Trophoblast cell (in vitro differentiated cells and primary cell): ENCODE data around the gene POTEF.
"Not testable (repeated sequence)": the region's sequence is repeated elsewhere in the genome, so short reads cannot be mapped to it uniquely, and the experiment has no call there.

ENCODE experiments used
- DNase-seq, 2 donors: peaks; one replicate each; pipeline ENCODE4 v3.0.0-alpha.2; 2016
- H2AFZ ChIP-seq: 2 replicates; pipeline ENCODE4 v1.6.1; 2013; ENCODE audit warnings: low read length, moderate library complexity, mild to moderate bottlenecking; ENCODE audit not compliant: insufficient read depth, poor library complexity
- H2AK5ac ChIP-seq: 2 replicates; pipeline ENCODE4 v1.6.1; 2013; ENCODE audit warnings: mild to moderate bottlenecking, low read length
- H2BK120ac ChIP-seq: 2 replicates; pipeline ENCODE4 v1.6.1; 2013; ENCODE audit warnings: low read length, mild to moderate bottlenecking, moderate library complexity; ENCODE audit not compliant: insufficient read depth, poor library complexity
- H2BK12ac ChIP-seq: 2 replicates; pipeline ENCODE4 v1.6.1; 2013; ENCODE audit warnings: mild to moderate bottlenecking, low read length, moderate library complexity
- H2BK5ac ChIP-seq: 2 replicates; pipeline ENCODE4 v1.6.1; 2013; ENCODE audit warnings: low read length, low read depth, moderate library complexity, mild to moderate bottlenecking; ENCODE audit not compliant: poor library complexity
- H3K14ac ChIP-seq: 2 replicates; pipeline ENCODE4 v1.6.1; 2013; ENCODE audit warnings: mild to moderate bottlenecking, low read length
- H3K18ac ChIP-seq: 2 replicates; pipeline ENCODE4 v1.6.1; 2013; ENCODE audit warnings: mild to moderate bottlenecking, low read length
- H3K23ac ChIP-seq: 2 replicates; pipeline ENCODE4 v1.6.1; 2013; ENCODE audit warnings: low read length
- H3K27ac ChIP-seq: 2 replicates; pipeline ENCODE4 v1.5.1; 2013; ENCODE audit warnings: low read depth, mild to moderate bottlenecking, inconsistent platforms, low read length, moderate library complexity
- H3K27me3 ChIP-seq: 2 replicates; pipeline ENCODE4 v1.6.1; 2013; ENCODE audit warnings: inconsistent platforms, mild to moderate bottlenecking, low read length, moderate library complexity; ENCODE audit not compliant: insufficient read depth
- H3K36me3 ChIP-seq, 2 experiments: 1 replicate in 1 of 2; 2 replicates in 1 of 2; pipeline ENCODE4 v1.6.1; 2013; ENCODE audit warnings: low read length in 2 of 2, mild to moderate bottlenecking in 2 of 2, moderate library complexity in 1 of 2; ENCODE audit not compliant: insufficient read depth in 2 of 2, control insufficient read depth in 1 of 2
- H3K4ac ChIP-seq: 2 replicates; pipeline ENCODE4 v1.6.1; 2013; ENCODE audit warnings: low read depth, mild to moderate bottlenecking, low read length, moderate library complexity
- H3K4me1 ChIP-seq, 2 experiments: 1 replicate in 1 of 2; 2 replicates in 1 of 2; pipeline ENCODE4 v1.6.1; 2013; ENCODE audit warnings: low read length in 2 of 2, mild to moderate bottlenecking in 2 of 2, moderate library complexity in 1 of 2; ENCODE audit not compliant: insufficient read depth in 2 of 2, control insufficient read depth in 1 of 2
- H3K4me2 ChIP-seq: 2 replicates; pipeline ENCODE4 v1.6.1; 2013; ENCODE audit warnings: inconsistent platforms, mild to moderate bottlenecking, low read length, moderate library complexity
- H3K4me3 ChIP-seq: 2 replicates; pipeline ENCODE4 v1.5.1; 2013; ENCODE audit warnings: mild to moderate bottlenecking, low read depth, low read length, inconsistent platforms
- H3K79me1 ChIP-seq: one replicate; pipeline ENCODE4 v1.6.1; 2013; ENCODE audit warnings: low read length
- H3K79me2 ChIP-seq: 2 replicates; pipeline ENCODE4 v1.6.1; 2013; ENCODE audit warnings: low read length, mild to moderate bottlenecking; ENCODE audit not compliant: control insufficient read depth, insufficient read depth, poor library complexity
- H3K9ac ChIP-seq: 2 replicates; pipeline ENCODE4 v1.6.1; 2013; ENCODE audit warnings: mild to moderate bottlenecking, low read length
- H3K9me3 ChIP-seq: 2 replicates; pipeline ENCODE4 v1.6.1; 2013; ENCODE audit warnings: low read depth, mild to moderate bottlenecking, control low read depth, inconsistent platforms, low read length; ENCODE audit not compliant: insufficient read depth
- H4K12ac ChIP-seq: 2 replicates; pipeline ENCODE4 v1.6.1; 2013; ENCODE audit warnings: low read depth, mild to moderate bottlenecking, low read length, moderate library complexity
- H4K8ac ChIP-seq: 2 replicates; pipeline ENCODE4 v1.6.1; 2013; ENCODE audit warnings: low read depth, mild to moderate bottlenecking, low read length, moderate library complexity
- H4K91ac ChIP-seq: one replicate; pipeline ENCODE4 v1.6.1; 2013; ENCODE audit warnings: low read depth, mild to moderate bottlenecking, low read length, moderate library complexity
- WGBS: extraction: QIAGEN DNeasy Blood & Tissue Kit; methylation state at CpG from one replicate; pipeline ENCODE4 v1.1.7; 2013; ENCODE audit warnings: missing lambda C conversion rate; ENCODE audit not compliant: insufficient read length, insufficient coverage; ENCODE audit errors: extremely low coverage; 5-methylcytosine and 5-hydroxymethylcytosine counted together

Gene POTEF

GRCh38 chr2:130160838-130161705 is 32.0 kb upstream of the POTEF start:
- H3K4me2 ChIP-seq, H2BK120ac ChIP-seq, H2AFZ ChIP-seq, H4K91ac ChIP-seq, H3K79me1 ChIP-seq, H4K8ac ChIP-seq, H3K79me2 ChIP-seq, H3K4ac ChIP-seq, H3K9ac ChIP-seq, H2AK5ac ChIP-seq, H3K27me3 ChIP-seq, H4K12ac ChIP-seq, H3K23ac ChIP-seq, H3K4me3 ChIP-seq, H2BK5ac ChIP-seq, DNase-seq, H3K14ac ChIP-seq, H3K4me1 ChIP-seq, H3K18ac ChIP-seq, H2BK12ac ChIP-seq, H3K9me3 ChIP-seq, H3K27ac ChIP-seq: not testable (repeated sequence)
- H3K36me3 ChIP-seq, result peaks cover 52 to 58% of the 10 kb centered on the region in 2 experiments
- WGBS, result no CpG with 5 or more reads among the region's 25 CpGs

- Histone ChIP-seq H4K8ac (no peak overlapping the region), H3K4me3 (no peak overlapping the region), H4K12ac (no peak overlapping the region), H3K4me2 (no peak overlapping the region), H3K14ac (no peak overlapping the region), H3K9me3 (peaks cover 2% of the 10 kb centered on the region), H2BK12ac (no peak overlapping the region), H4K91ac (no peak overlapping the region), H3K79me2 (no peaks in the 10 kb centered on the region), H3K27me3 (no peaks in the 10 kb centered on the region), H2AFZ (no peak overlapping the region), H3K27ac (no peak overlapping the region), H3K4ac (no peak overlapping the region), H3K36me3 (peaks cover 51 to 54% of the 10 kb centered on the region in 2 experiments), H3K23ac (no peak overlapping the region), H3K9ac (no peak overlapping the region), H3K79me1 (no peaks in the 10 kb centered on the region), H2BK120ac (no peak overlapping the region), H2BK5ac (no peak overlapping the region), H2AK5ac (no peak overlapping the region), H3K4me1 (no peaks in the 10 kb centered on the region), H3K18ac (no peak overlapping the region)
- DNase-seq, result no peak
- no CpG with 5 or more reads among the region's 6 CpGs for WGBS
Measured at GRCh38 chr2:130160131-130160530, 31.1 kb upstream of the POTEF start.

- H2BK5ac ChIP-seq, H2AFZ ChIP-seq, H3K23ac ChIP-seq, H2BK120ac ChIP-seq, H3K18ac ChIP-seq, H3K79me2 ChIP-seq, H2AK5ac ChIP-seq, H4K12ac ChIP-seq, H3K14ac ChIP-seq, H3K79me1 ChIP-seq, H3K4me1 ChIP-seq, H3K4me2 ChIP-seq, H4K91ac ChIP-seq, DNase-seq, H3K27ac ChIP-seq, H4K8ac ChIP-seq, H3K9ac ChIP-seq, H3K4ac ChIP-seq, H3K27me3 ChIP-seq, H2BK12ac ChIP-seq, H3K4me3 ChIP-seq, H3K9me3 ChIP-seq: not testable (repeated sequence)
- peaks cover 53 to 57% of the 10 kb centered on the region in 2 experiments for H3K36me3 ChIP-seq
- no CpG with 5 or more reads among the region's 4 CpGs for WGBS
Measured at GRCh38 chr2:130159376-130159775, 30.4 kb upstream of the POTEF start.

GRCh38 chr2:130158631-130159030 is 29.6 kb upstream of the POTEF start:
- Histone ChIP-seq H3K36me3 (peaks cover 55 to 56% of the 10 kb centered on the region in 2 experiments), H4K12ac (no peak overlapping the region), H3K9ac (no peak overlapping the region), H3K79me1 (no peaks in the 10 kb centered on the region), H3K23ac (no peak overlapping the region), H3K14ac (no peak overlapping the region), H3K4me2 (no peak overlapping the region), H3K27me3 (no peaks in the 10 kb centered on the region), H3K4ac (no peak overlapping the region), H3K79me2 (no peaks in the 10 kb centered on the region), H4K8ac (no peak overlapping the region), H2BK12ac (no peak overlapping the region), H3K4me3 (no peak overlapping the region), H2BK120ac (no peak overlapping the region), H3K27ac (no peak overlapping the region), H3K4me1 (no peaks in the 10 kb centered on the region), H4K91ac (no peak overlapping the region), H3K9me3 (peaks cover 2% of the 10 kb centered on the region), H2AK5ac (no peak overlapping the region), H2AFZ (no peak overlapping the region), H3K18ac (no peak overlapping the region), H2BK5ac (no peak overlapping the region)
- no CpG with 5 or more reads among the region's 9 CpGs for WGBS
- DNase-seq, result no peak
